IgD-negative memory B cell (primary cell): ENCODE results near the gene RAB6D. TPM values are rescaled to one million over a fixed set of nuclear protein-coding genes. Genes with fewer than 3 reads are reported as not detected.
"Not testable (repeated sequence)": the region's sequence is repeated elsewhere in the genome, so short reads cannot be mapped to it uniquely, and the experiment has no call there.

ENCODE experiments used
- H3K27ac Mint-ChIP-seq, 3 donors: one replicate each; pipeline ENCODE4 v1.8.0; 2020 to 2022; ENCODE audit warnings: mild to moderate bottlenecking in 3 of 3, mixed read lengths in 3 of 3, moderate library complexity in 1 of 3
- H3K27me3 Mint-ChIP-seq: one replicate; pipeline ENCODE4 v1.8.0; 2021; ENCODE audit warnings: mixed read lengths
- H3K36me3 Mint-ChIP-seq: one replicate; pipeline ENCODE4 v1.8.0; 2020; ENCODE audit warnings: mild to moderate bottlenecking, mixed read lengths
- H3K4me1 Mint-ChIP-seq, 3 donors: one replicate each; pipeline ENCODE4 v1.8.0; 2020 to 2022; ENCODE audit warnings: mixed read lengths in 3 of 3, mild to moderate bottlenecking in 1 of 3
- H3K4me3 Mint-ChIP-seq, 4 donors: one replicate each; pipeline ENCODE4 v1.8.0; 2020 to 2022; ENCODE audit warnings: mild to moderate bottlenecking in 4 of 4, mixed read lengths in 4 of 4, moderate library complexity in 3 of 4
- H3K9me3 Mint-ChIP-seq, 3 donors: one replicate each; pipeline ENCODE4 v1.8.0; 2020 to 2021; ENCODE audit warnings: mixed read lengths in 3 of 3, mild to moderate bottlenecking in 1 of 3
- polyA plus RNA-seq: library from polyadenylated mRNA; unstranded; fragments of 300-500 nt; fragmentation: Illumina TruSeq; gene quantifications from one replicate; pipeline ENCODE4 v1.2.3, GENCODE V29; 2021

Gene RAB6D
- polyA plus RNA-seq = not detected

- Mint-ChIP-seq H3K4me1 (peaks cover 5 to 11% (median 7%) of the 10 kb centered on the region in 3 donors), H3K27me3 (peaks cover 23% of the 10 kb centered on the region)
- not testable (repeated sequence) for H3K9me3 Mint-ChIP-seq
Observed at GRCh38 chr2:131363703-131364186, at the start of gene RAB6D. Gene RAB6D, minus strand, starts transcription at chr2:131364168. Its CDS starts 448 bp downstream, at chr2:131363720.

DNA sequence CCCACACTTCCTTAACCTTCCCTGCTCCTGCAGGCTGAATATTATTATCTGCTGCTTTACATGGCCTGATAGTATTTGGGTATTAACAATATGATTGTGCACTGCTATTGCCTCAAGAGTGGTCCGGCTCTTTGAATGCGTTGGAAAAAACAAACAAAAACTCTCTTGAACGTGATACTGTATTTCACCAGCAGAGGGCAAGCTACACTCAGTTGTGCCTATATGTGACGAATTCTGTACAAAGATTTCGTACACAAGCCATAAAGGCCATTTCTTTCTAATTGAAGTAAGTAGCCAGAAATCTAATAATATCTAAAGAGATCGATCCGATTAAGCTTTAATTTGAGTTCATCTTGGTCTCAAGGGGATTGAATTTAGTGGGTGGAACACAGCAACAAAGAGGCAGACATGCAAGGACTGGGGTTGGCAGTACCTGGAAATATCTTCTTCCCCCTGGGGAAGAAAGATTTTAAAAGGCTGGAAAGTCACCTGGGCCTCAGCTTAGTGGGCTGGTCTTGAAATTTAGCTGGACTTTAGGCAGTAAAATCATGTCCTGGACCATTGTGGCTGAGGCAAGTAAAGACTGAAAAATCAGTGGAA, 49.3 kb upstream of the RAB6D start:
- Mint-ChIP-seq H3K27ac (no peak overlapping the region), H3K36me3 (no peaks in the 10 kb centered on the region), H3K27me3 (peaks cover 9% of the 10 kb centered on the region), H3K4me3 (no peak overlapping the region), H3K4me1 (peaks cover 0 to 3% (median 0%) of the 10 kb centered on the region in 3 donors), H3K9me3 (no peaks in the 10 kb centered on the region)

More at GRCh38 chr2:131363703-131364186, at the start of gene RAB6D:
- H3K27ac Mint-ChIP-seq, H3K36me3 Mint-ChIP-seq: not testable (repeated sequence)
- H3K4me3 Mint-ChIP-seq = peak within 1 kb of the TSS in 3 of 4 donors; percentile 35 to 77 (median 60)

GRCh38 chr2:131410173-131410572, 46.2 kb upstream of the RAB6D start:
- Mint-ChIP-seq H3K4me3 (no peak overlapping the region), H3K9me3 (no peaks in the 10 kb centered on the region), H3K27ac (no peak overlapping the region), H3K4me1 (peaks cover 0 to 3% (median 0%) of the 10 kb centered on the region in 3 donors), H3K27me3 (peaks cover 8% of the 10 kb centered on the region), H3K36me3 (no peaks in the 10 kb centered on the region)

DNA sequence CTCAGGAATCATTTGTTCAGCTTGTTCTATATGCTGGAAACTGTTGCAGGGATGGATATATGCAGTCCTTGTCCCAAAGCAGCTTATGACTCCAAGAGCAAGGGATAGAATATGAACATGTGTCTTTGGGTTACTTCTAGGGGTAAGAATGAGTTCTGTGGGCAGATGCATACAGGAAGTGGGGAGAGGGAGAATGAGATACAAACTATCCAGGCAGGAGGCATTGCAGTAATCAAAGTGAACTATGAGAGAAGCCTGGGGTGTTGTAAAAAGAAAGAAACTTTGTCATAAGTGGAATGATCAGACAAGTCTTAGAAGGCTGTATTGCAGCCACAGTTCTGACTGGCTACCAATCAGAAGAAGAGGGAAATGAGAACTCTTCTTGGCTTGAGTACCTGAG, 44.8 kb upstream of the RAB6D start:
- H3K4me1 Mint-ChIP-seq = peaks cover 0 to 3% (median 0%) of the 10 kb centered on the region in 3 donors
- peaks cover 11% of the 10 kb centered on the region for H3K27me3 Mint-ChIP-seq
- H3K9me3 Mint-ChIP-seq = no peaks in the 10 kb centered on the region
- H3K27ac Mint-ChIP-seq = no peak overlapping the region
- H3K36me3 Mint-ChIP-seq = no peaks in the 10 kb centered on the region
- H3K4me3 Mint-ChIP-seq = no peak overlapping the region

- no peak overlapping the region for H3K4me3 Mint-ChIP-seq
- no peaks in the 10 kb centered on the region for H3K9me3 Mint-ChIP-seq
- no peak overlapping the region for H3K27ac Mint-ChIP-seq
- peaks cover 11% of the 10 kb centered on the region for H3K27me3 Mint-ChIP-seq
- peaks cover 0 to 2% (median 0%) of the 10 kb centered on the region in 3 donors for H3K4me1 Mint-ChIP-seq
- no peaks in the 10 kb centered on the region for H3K36me3 Mint-ChIP-seq
Observed at GRCh38 chr2:131408207-131408606, 44.2 kb upstream of the RAB6D start.

DNA sequence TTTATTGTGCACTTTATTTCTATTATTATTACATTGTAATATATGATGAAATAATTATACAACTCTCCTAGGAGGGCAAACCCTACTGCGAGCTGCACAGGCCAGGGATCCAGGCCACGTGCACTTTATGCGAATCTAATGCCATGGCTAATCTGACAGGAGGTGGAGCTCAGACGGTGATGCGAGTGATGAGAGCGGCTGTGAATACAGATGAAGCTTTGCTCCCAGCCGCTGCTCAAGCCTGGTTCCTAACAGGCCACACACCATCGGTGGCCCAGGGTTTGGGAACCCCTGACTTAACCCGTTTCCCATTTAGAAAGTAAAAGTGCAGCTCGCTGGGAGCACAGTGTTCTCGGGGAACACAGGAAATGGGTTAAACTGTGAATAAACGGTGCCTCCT, 40.8 kb upstream of the RAB6D start:
- H3K27me3 Mint-ChIP-seq = peaks cover 10% of the 10 kb centered on the region
- H3K9me3 Mint-ChIP-seq = no peaks in the 10 kb centered on the region
- H3K4me1 Mint-ChIP-seq = no peaks in the 10 kb centered on the region
- no peak overlapping the region for H3K27ac Mint-ChIP-seq
- H3K36me3 Mint-ChIP-seq = peaks cover 3% of the 10 kb centered on the region
- H3K4me3 Mint-ChIP-seq = no peak overlapping the region

- no peak overlapping the region for H3K4me3 Mint-ChIP-seq
- H3K27me3 Mint-ChIP-seq = peaks cover 7% of the 10 kb centered on the region
- H3K9me3 Mint-ChIP-seq = no peaks in the 10 kb centered on the region
- peaks cover 3% of the 10 kb centered on the region for H3K36me3 Mint-ChIP-seq
- no peaks in the 10 kb centered on the region for H3K4me1 Mint-ChIP-seq
- no peak overlapping the region for H3K27ac Mint-ChIP-seq
Observed at GRCh38 chr2:131402320-131403039, 38.5 kb upstream of the RAB6D start.

- Mint-ChIP-seq H3K4me1 (no peaks in the 10 kb centered on the region), H3K4me3 (no peak overlapping the region), H3K27me3 (peaks cover 8% of the 10 kb centered on the region)
Observed at GRCh38 chr2:131400849-131401248, 36.9 kb upstream of the RAB6D start.

GRCh38 chr2:131400441-131400840, 36.5 kb upstream of the RAB6D start:
- H3K27me3 Mint-ChIP-seq, H3K27ac Mint-ChIP-seq, H3K9me3 Mint-ChIP-seq, H3K4me3 Mint-ChIP-seq, H3K36me3 Mint-ChIP-seq, H3K4me1 Mint-ChIP-seq: not testable (repeated sequence)

More at GRCh38 chr2:131400849-131401248, 36.9 kb upstream of the RAB6D start:
- peaks cover 0 to 2% (median 0%) of the 10 kb centered on the region in 3 donors for H3K9me3 Mint-ChIP-seq
- peaks cover 3% of the 10 kb centered on the region for H3K36me3 Mint-ChIP-seq
- H3K27ac Mint-ChIP-seq = no peak overlapping the region

GRCh38 chr2:131396209-131396608, 32.2 kb upstream of the RAB6D start:
- not testable (repeated sequence) for H3K27ac Mint-ChIP-seq, H3K4me3 Mint-ChIP-seq, H3K27me3 Mint-ChIP-seq, H3K4me1 Mint-ChIP-seq, H3K36me3 Mint-ChIP-seq, H3K9me3 Mint-ChIP-seq

DNA sequence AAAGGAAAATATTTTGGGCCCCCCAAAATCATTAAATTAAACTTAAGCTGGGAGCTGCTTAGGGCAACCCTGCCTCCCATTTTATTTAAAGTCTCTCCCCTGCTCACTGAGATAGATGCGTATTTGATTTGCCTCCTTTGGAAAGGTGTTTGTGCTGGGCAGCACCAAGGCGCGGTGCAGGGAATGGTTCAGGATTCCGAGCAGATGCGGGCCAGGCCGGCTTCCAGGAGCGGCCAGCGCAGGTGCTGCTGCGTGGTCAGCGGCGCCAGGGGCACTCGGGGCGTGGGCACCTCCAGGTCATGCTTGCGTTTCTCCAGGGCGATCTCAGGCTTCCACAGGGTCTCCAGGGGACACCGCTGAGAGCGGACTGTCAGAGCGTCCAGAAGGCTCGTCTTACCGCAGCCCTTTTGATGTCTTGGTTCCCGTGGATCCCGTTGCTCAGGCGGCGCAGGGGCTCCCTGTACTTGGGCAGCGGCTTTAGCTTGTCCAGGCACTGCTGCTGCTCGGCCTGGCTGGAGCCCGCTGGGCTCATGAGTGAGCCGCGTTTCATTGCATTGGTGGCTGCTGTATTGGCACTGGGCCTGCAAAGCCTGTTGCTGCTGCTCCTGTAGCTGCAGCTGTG, 31.2 kb upstream of the RAB6D start:
- not testable (repeated sequence) for H3K4me3 Mint-ChIP-seq, H3K9me3 Mint-ChIP-seq, H3K27ac Mint-ChIP-seq, H3K4me1 Mint-ChIP-seq, H3K27me3 Mint-ChIP-seq, H3K36me3 Mint-ChIP-seq

DNA sequence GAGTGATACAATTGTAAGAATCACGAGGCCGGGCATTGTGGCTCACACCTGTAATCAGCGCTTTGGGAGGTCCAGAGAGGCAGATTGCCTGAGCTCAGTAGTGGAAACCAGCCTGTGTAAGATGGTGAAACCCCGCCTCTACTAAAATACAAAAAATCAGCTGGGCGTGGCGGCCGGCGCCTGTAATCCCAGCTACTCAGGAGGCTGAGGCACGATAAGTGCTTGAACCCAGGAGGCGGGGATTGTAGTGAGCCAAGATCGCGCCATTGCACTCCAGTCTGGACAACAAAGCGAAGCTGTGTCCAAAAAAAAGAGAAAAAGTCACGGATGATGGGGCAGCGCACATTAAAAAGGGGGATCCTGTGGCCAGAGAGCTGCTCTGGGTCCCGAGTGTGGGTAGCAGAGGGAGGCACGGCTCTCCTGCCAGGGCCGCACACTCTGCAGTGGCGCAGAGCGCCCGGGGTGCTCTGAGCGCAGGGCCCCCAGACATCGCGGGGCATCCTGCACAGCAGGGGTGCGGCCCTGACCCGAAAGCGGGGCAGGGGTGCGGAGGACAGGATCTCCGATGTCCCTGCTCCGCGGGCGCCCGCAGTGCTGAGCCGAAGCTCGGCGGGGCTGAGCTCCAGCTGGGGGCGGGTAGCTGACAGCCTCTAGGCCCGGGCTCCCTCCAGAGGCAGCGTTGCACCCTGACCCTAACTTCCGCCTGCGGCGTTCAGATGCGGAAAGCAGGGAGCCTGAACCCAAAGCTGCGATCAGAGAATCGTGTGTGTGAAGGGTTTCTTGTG, 30.4 kb upstream of the RAB6D start:
- Mint-ChIP-seq H3K27me3 (peaks cover 1% of the 10 kb centered on the region), H3K4me3 (peak overlapping the region in 1 of 4 donors; percentile 45), H3K36me3 (peaks cover 2% of the 10 kb centered on the region), H3K9me3 (peaks cover 0 to 2% (median 0%) of the 10 kb centered on the region in 3 donors), H3K27ac (no peak overlapping the region), H3K4me1 (peaks cover 0 to 2% (median 0%) of the 10 kb centered on the region in 3 donors)

GRCh38 chr2:131391953-131392352, 28.0 kb upstream of the RAB6D start:
- H3K27ac Mint-ChIP-seq, H3K27me3 Mint-ChIP-seq, H3K9me3 Mint-ChIP-seq, H3K4me1 Mint-ChIP-seq, H3K4me3 Mint-ChIP-seq, H3K36me3 Mint-ChIP-seq: not testable (repeated sequence)

GRCh38 chr2:131391471-131391870, 27.5 kb upstream of the RAB6D start:
- not testable (repeated sequence) for H3K27me3 Mint-ChIP-seq, H3K4me3 Mint-ChIP-seq, H3K4me1 Mint-ChIP-seq, H3K36me3 Mint-ChIP-seq, H3K27ac Mint-ChIP-seq, H3K9me3 Mint-ChIP-seq

GRCh38 chr2:131390495-131391130, 26.6 kb upstream of the RAB6D start:
- H3K4me1 Mint-ChIP-seq = not testable (repeated sequence)

More at GRCh38 chr2:131390495-131391130, 26.6 kb upstream of the RAB6D start:
- H3K4me3 Mint-ChIP-seq, H3K27me3 Mint-ChIP-seq, H3K27ac Mint-ChIP-seq, H3K9me3 Mint-ChIP-seq, H3K36me3 Mint-ChIP-seq: not testable (repeated sequence)
